DMS153 (cell line): ENCODE results near the gene PRDM12.
A peak's percentile ranks its signal among the peaks of the same experiment; 100 is the strongest.

Experiments
- DNase-seq: peaks from one replicate; lab custom pipeline; 2025; lab: John Stamatoyannopoulos, UW

The PRDM12 gene

GRCh38 chr9:130689937-130690700 lies 25.7 kb downstream of the PRDM12 start:
- peak; percentile 84 for DNase-seq

GRCh38 chr9:130692321-130692720 lies 27.9 kb downstream of the PRDM12 start:
- no peak for DNase-seq

- no peak for DNase-seq
Observed at GRCh38 chr9:130693101-130693425, 28.7 kb downstream of the PRDM12 start.

GRCh38 chr9:130693426-130694191 lies 29.2 kb downstream of the PRDM12 start, which contains the start of gene EXOSC2:
TSS of gene EXOSC2 (plus strand) at chr9:130693780. CDS start at chr9:130693792, 12 bp downstream.
- DNase-seq = peak; percentile 98

GRCh38 chr9:130694205-130694604 lies 29.8 kb downstream of the PRDM12 start:
- DNase-seq = no peak

GRCh38 chr9:130696139-130696650 lies 31.8 kb downstream of the PRDM12 start:
- no peak for DNase-seq

GRCh38 chr9:130696996-130697395 lies 32.6 kb downstream of the PRDM12 start:
- no peak for DNase-seq

- no peak for DNase-seq
Observed at GRCh38 chr9:130698514-130698913, 34.1 kb downstream of the PRDM12 start.

GRCh38 chr9:130699047-130699446 lies 34.7 kb downstream of the PRDM12 start:
- DNase-seq = no peak

- DNase-seq = peak; percentile 44
Observed at GRCh38 chr9:130701059-130702022, 36.9 kb downstream of the PRDM12 start.

GRCh38 chr9:130703501-130703900 lies 39.1 kb downstream of the PRDM12 start:
- DNase-seq = no peak

- DNase-seq = peak; percentile 47
Observed at GRCh38 chr9:130707225-130707976, 43.0 kb downstream of the PRDM12 start.

GRCh38 chr9:130710822-130711352 lies 46.5 kb downstream of the PRDM12 start:
- DNase-seq = no peak

- no peak for DNase-seq
Observed at GRCh38 chr9:130711469-130711868, 47.1 kb downstream of the PRDM12 start.

GRCh38 chr9:130712564-130713285 lies 48.3 kb downstream of the PRDM12 start:
- DNase-seq = peak; percentile 97

GRCh38 chr9:130713286-130713960 lies 49.0 kb downstream of the PRDM12 start:
- DNase-seq = no peak

- no peak for DNase-seq
Observed at GRCh38 chr9:130714586-130715110, 50.3 kb downstream of the PRDM12 start.

- DNase-seq = no peak
Observed at GRCh38 chr9:130715270-130715669, 50.9 kb downstream of the PRDM12 start.

- no peak for DNase-seq
Observed at GRCh38 chr9:130718562-130718961, 54.2 kb downstream of the PRDM12 start.
